H1 (cell line): ENCODE results near the gene KCNK7. TPM values are rescaled to one million over a fixed set of nuclear protein-coding genes. Genes with fewer than 3 reads are reported as not detected.

Source experiments
- SP2 ChIP-seq: IDR thresholded peaks from 2 replicates; pipeline ENCODE4 v1.6.1; 2012; ENCODE audit warnings: mild to moderate bottlenecking, low read length, inconsistent platforms
- polyA plus RNA-seq, 7 experiments: library from polyadenylated mRNA; depleted of rRNA in 3 of 7; stranded (reverse) in 5 of 7; unstranded in 2 of 7; fragments of >200 nt in 5 of 7; fragments of 200-250 nt in 2 of 7; gene quantifications; 1 replicate in 5 of 7; 2 replicates in 1 of 7; 4 replicates in 1 of 7; pipeline versions ENCODE4 v1.2.1 to v1.2.3, GENCODE V29; 2011 to 2013; ENCODE audit warnings: missing spikeins in 2 of 7, mixed read lengths in 2 of 7
- total RNA-seq: library from RNA; stranded (reverse); fragmentation: NEBNext Ultra II Directional; extraction: Animal tissue kit (Norgen Biotek cat#: 25700); gene quantifications from 2 replicates; pipeline ENCODE4 v1.2.1, GENCODE V29; 2021
- TF ChIP-seq, protein P1 (sequence below): IDR thresholded peaks from 2 replicates; pipeline ENCODE4 v1.6.1; 2011; ENCODE audit warnings: low read length, improper control_type of control experiment
- TF ChIP-seq, protein P2 (sequence below): IDR thresholded peaks from 2 replicates; pipeline ENCODE4 v1.6.1; 2011; ENCODE audit warnings: low read depth, mild to moderate bottlenecking, low read length; ENCODE audit not compliant: insufficient read depth

Gene KCNK7
- total and polyA plus RNA-seq, 2 of the 8 experiments (the other 6 are each of a cell fraction or from before 2014, with no cell fraction given), result 0.74 to 1.0 TPM

DNA sequence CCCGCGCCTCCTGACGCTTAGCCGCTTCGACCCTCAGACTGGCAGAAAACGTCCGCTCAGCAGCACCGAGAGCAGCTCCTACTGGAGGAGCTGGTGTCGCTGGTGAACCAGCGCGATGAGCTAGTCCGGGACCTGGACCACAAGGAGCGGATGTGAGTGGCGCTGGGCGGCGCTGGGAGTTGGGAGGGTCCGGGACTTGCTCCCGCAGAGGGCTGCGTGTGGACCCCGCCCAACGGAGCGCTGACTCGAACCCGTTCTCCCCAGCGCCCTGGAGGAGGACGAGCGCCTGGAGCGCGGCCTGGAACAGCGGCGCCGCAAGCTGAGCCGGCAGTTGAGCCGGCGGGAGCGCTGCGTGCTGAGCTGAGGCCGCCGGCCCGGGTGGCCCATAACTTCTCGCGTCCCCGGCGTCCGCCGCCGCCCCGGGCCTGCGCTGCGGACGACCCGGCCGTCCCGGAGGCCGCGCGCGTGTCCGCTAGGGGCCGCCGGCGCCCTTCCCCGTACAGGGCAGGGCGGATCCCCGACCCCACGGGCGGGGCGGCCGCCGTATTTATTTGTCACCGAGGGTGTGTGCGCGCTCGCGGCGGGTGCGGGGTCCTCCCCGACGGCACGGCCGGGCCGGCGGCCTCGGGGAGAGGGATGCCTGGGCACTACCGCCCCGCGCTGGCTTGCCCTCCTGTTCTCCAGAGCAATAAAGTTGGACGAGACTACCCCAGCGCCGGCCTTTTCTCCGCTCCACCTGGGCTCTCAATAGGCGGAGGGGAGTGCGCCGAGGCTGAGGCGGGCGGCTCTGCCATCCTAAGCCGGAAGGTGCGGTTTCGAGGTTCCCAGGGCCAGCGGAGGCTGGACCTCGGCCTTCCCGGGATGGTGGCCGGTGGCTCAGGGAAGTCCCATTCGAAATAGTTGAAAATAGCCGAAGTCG lies 3.4 kb downstream of the KCNK7 start (continued):
- TF ChIP-seq, protein P1, sequence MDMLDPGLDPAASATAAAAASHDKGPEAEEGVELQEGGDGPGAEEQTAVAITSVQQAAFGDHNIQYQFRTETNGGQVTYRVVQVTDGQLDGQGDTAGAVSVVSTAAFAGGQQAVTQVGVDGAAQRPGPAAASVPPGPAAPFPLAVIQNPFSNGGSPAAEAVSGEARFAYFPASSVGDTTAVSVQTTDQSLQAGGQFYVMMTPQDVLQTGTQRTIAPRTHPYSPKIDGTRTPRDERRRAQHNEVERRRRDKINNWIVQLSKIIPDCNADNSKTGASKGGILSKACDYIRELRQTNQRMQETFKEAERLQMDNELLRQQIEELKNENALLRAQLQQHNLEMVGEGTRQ, result peak; percentile 21; the same call in 1 of the 2 replicates
- TF ChIP-seq, protein P2, sequence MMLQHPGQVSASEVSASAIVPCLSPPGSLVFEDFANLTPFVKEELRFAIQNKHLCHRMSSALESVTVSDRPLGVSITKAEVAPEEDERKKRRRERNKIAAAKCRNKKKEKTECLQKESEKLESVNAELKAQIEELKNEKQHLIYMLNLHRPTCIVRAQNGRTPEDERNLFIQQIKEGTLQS, result no peak
- no peak for TF ChIP-seq SP2
